KMS-11 (cell line): ENCODE measurements around the gene LHX5.
A peak's percentile ranks its signal among the peaks of the same experiment; 100 is the strongest.

ENCODE experiments used
- H2AFZ ChIP-seq: fragments of 200-600 bp; sonication (generic); 2 replicates; pipeline ENCODE4 v1.6.1; 2016; ENCODE audit warnings: antibody characterized with exemption, mixed run types, low read depth
- H3K27ac ChIP-seq: fragments of 200-600 bp; sonication (generic); 2 replicates; pipeline ENCODE4 v1.6.1; 2016; ENCODE audit warnings: mild to moderate bottlenecking, mixed run types
- H3K27me3 ChIP-seq: fragments of 200-600 bp; sonication (generic); 2 replicates; pipeline ENCODE4 v1.6.1; 2017; ENCODE audit warnings: mild to moderate bottlenecking, low read depth, mixed run types, moderate library complexity; ENCODE audit not compliant: insufficient read depth
- H3K36me3 ChIP-seq: fragments of 200-600 bp; sonication (generic); 2 replicates; pipeline ENCODE4 v1.6.1; 2017; ENCODE audit warnings: mild to moderate bottlenecking, mixed run types; ENCODE audit not compliant: insufficient read depth
- H3K4me1 ChIP-seq: fragments of 200-600 bp; sonication (generic); 2 replicates; pipeline ENCODE4 v1.6.1; 2016; ENCODE audit warnings: mild to moderate bottlenecking, low read depth, mixed run types; ENCODE audit not compliant: poor library complexity, severe bottlenecking
- H3K4me2 ChIP-seq: fragments of 200-600 bp; sonication (generic); 2 replicates; pipeline ENCODE4 v1.7.0; 2016; ENCODE audit warnings: mild to moderate bottlenecking, mixed run types
- H3K4me3 ChIP-seq: fragments of 200-600 bp; sonication (generic); IDR thresholded peaks from 2 replicates; pipeline ENCODE4 v1.6.1; 2017; ENCODE audit warnings: low read depth, low read length, mixed read lengths; ENCODE audit not compliant: insufficient read depth
- H3K79me2 ChIP-seq: fragments of 200-600 bp; sonication (generic); 2 replicates; pipeline ENCODE4 v1.6.1; 2016; ENCODE audit warnings: low read depth, mixed run types; ENCODE audit not compliant: insufficient read depth
- H3K9ac ChIP-seq: fragments of 200-600 bp; sonication (generic); 2 replicates; pipeline ENCODE4 v1.6.1; 2016; ENCODE audit warnings: mild to moderate bottlenecking, mixed run types
- H4K20me1 ChIP-seq: fragments of 200-600 bp; sonication (generic); 2 replicates; pipeline ENCODE4 v1.6.1; 2016; ENCODE audit warnings: mild to moderate bottlenecking, mixed run types; ENCODE audit not compliant: insufficient read depth
- TF ChIP-seq, protein P1 (sequence below): fragments of 200-600 bp; sonication (generic); conservative IDR thresholded peaks from 2 replicates; pipeline ENCODE4 v1.6.1; 2017; ENCODE audit warnings: low read depth, mild to moderate bottlenecking, antibody characterized with exemption, low read length, moderate library complexity, mixed read lengths

The LHX5 gene

DNA sequence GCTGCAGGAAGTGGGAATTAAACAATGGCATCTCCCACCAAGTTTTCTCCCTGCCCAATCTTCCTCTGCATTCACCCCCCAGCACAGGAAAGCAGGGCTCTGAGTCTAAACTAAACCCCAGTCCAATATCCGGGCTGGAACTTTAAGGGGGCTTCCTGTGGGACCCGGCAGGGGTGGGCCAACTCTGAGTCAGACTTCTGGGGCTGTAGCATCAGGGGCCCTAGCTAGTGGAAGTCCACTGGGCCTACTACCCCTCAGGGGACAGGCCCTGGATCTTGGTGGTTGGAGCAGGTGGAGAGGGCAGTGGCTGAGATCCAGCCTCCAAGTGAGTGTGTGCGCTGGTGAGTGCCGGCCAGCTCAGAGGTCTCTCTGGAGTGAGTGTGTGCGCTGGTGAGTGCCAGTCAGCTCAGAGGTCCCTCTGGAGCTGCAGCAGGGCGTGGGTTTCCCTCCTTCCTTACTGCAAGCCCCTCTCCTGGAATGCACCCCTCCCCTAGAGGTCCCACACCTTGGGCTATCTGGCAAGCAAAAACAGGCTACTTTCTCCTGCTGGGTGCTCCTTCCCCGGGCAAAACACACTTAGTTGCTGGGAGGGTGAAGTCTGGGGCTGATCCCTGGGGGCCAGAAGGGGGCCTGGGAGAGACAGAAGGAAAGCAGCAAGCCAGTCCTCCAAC is 5.6 kb upstream of the LHX5 start:
- Histone ChIP-seq H3K4me3 (no peak overlapping the region), H3K27ac (no peak overlapping the region), H3K4me2 (no peak overlapping the region), H3K36me3 (no peaks in the 10 kb centered on the region), H3K27me3 (peaks cover 2% of the 10 kb centered on the region; the same call in 1 of the 2 replicates), H3K4me1 (no peaks in the 10 kb centered on the region), H3K79me2 (no peaks in the 10 kb centered on the region), H3K9ac (no peak overlapping the region), H4K20me1 (no peaks in the 10 kb centered on the region), H2AFZ (no peak overlapping the region)
- TF ChIP-seq, protein P1, sequence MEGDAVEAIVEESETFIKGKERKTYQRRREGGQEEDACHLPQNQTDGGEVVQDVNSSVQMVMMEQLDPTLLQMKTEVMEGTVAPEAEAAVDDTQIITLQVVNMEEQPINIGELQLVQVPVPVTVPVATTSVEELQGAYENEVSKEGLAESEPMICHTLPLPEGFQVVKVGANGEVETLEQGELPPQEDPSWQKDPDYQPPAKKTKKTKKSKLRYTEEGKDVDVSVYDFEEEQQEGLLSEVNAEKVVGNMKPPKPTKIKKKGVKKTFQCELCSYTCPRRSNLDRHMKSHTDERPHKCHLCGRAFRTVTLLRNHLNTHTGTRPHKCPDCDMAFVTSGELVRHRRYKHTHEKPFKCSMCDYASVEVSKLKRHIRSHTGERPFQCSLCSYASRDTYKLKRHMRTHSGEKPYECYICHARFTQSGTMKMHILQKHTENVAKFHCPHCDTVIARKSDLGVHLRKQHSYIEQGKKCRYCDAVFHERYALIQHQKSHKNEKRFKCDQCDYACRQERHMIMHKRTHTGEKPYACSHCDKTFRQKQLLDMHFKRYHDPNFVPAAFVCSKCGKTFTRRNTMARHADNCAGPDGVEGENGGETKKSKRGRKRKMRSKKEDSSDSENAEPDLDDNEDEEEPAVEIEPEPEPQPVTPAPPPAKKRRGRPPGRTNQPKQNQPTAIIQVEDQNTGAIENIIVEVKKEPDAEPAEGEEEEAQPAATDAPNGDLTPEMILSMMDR: no peak

DNA sequence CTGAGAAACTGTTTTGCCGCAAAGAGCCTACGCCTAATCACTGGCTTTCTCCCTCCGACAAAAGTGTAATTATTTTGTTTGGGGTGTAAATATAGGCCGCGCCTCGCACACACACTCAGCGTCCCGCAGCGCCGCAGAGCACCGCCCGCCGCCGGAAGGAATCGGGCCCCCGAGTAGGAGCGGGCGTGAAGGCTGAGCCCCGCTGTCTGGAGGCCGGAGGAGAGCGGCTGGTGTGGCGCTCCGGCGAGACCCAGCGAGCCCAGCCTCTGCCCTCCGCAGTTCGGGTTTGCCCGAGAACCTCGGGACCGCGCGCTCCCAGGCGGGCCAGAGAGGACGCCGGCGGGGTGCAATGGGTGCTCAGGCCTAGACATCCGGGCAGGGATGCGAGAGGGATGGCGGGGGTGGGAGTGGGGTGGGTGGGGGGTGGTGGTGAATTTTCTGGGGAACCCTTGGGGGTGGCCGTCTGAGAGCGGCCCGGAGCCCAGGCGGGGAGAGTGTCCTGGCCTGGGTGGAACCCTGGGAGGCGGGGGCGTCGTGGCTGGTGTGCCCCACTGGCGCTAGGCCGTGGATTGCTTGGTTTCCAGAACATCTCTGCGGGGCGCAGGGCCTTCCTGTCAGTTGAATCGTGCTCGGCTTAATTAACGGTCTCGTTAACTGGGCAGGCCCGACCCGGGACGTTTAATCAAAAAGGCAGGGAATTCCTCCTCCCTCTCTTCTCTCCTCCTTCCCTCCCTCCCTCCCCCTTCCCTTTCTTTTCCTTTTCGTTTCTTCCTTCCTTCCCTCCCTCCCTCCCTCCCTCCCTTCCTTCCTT is 4.7 kb upstream of the LHX5 start:
- no peaks in the 10 kb centered on the region for H3K36me3 ChIP-seq
- H3K4me2 ChIP-seq: no peak overlapping the region
- no peaks in the 10 kb centered on the region for H3K4me1 ChIP-seq
- no peak overlapping the region for H3K9ac ChIP-seq
- TF ChIP-seq, protein P1: no peak
- H3K4me3 ChIP-seq: no peak overlapping the region
- H4K20me1 ChIP-seq: no peaks in the 10 kb centered on the region
- peaks cover 2% of the 10 kb centered on the region; the same call in 1 of the 2 replicates for H3K27me3 ChIP-seq
- no peak overlapping the region for H3K27ac ChIP-seq
- H2AFZ ChIP-seq: no peak overlapping the region
- no peaks in the 10 kb centered on the region for H3K79me2 ChIP-seq

DNA sequence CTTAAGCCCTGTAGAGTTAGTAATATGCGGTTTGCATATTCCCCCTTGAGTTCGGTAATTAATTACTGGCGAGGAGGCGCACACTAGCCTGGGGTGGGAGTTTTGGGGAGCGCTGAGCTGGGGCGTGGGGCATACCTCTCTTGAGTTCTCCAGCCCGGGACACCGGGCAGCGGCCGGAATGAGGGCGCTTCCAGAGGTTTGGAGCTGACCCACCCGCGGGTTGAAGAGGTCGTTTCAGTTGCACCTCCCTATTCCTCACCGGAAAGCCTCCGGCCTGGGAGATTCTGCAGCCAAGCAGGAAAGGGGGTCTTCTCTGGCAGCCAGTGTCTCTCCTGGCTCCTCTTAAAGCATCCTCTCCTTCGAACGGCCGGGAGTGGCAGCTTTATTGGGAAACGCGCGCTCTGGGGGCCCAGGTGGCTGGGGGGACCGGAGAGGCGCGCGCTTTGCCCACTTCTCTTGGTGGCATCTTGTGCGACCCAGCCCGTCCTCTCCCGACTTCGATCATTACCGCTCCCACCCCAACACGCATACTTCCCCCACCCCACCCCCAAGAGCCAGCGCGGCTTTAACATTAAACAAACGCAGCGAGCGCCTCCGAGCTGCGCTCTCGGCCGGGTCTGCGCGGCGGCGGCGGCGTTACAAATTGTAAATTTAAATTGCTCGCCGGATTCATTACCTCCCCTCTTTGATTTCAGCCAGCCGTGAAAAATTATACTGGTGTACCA is 3.9 kb upstream of the LHX5 start:
- H3K9ac ChIP-seq: no peak overlapping the region
- H2AFZ ChIP-seq: no peak overlapping the region
- H3K79me2 ChIP-seq: no peaks in the 10 kb centered on the region
- TF ChIP-seq, protein P1: no peak
- no peaks in the 10 kb centered on the region for H4K20me1 ChIP-seq
- H3K27me3 ChIP-seq: peaks cover 3% of the 10 kb centered on the region; the same call in 1 of the 2 replicates
- no peaks in the 10 kb centered on the region for H3K36me3 ChIP-seq
- H3K4me2 ChIP-seq: no peak overlapping the region
- no peaks in the 10 kb centered on the region for H3K4me1 ChIP-seq
- H3K4me3 ChIP-seq: no peak overlapping the region
- H3K27ac ChIP-seq: no peak overlapping the region

DNA sequence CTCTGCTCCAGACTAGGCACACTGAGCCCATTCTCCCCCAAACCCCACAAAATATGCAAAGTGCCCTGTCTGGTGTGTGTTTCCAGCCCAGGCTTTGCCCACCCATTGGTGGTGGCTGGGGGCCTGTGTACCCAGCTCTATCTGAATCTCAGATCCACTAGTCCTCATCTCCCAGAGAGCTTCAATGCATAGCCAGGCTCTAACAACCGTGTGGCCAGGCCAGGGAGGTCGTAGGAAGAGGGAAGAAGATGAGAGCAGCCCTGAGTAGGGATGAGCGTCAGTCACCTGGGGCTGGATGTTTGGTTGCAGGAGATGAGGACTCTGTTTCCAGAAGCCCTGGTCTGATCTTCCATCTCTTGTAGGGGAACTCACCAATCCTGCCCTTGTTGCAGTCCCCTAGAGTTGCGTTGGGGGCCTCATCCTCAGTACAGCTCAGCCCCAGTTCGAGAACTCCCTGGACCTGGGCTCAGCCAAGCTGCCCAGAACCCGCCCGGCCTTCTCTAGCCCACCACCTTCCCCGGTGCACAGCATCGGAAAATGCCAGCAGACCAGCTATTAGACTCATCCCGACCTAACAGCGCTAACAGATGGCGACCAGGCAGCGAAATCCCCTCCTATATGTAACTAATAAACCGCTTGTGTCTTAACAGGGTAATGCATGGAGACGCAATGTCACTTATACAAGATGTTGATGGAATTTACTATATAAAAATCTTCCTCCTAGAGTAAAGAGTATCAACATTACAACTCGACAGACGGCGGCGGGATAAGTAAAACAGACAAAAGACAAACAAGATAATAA is 3.2 kb upstream of the LHX5 start:
- Histone ChIP-seq H3K79me2 (no peaks in the 10 kb centered on the region), H3K27ac (no peak overlapping the region), H3K27me3 (peaks cover 8% of the 10 kb centered on the region; the same call in 1 of the 2 replicates), H4K20me1 (no peaks in the 10 kb centered on the region), H3K4me1 (no peaks in the 10 kb centered on the region), H3K4me3 (no peak overlapping the region), H3K9ac (no peak overlapping the region), H3K36me3 (no peaks in the 10 kb centered on the region), H2AFZ (no peak overlapping the region), H3K4me2 (0 out of 2 replicates have a peak overlapping the region, but pooled peaks have one; percentile 24)
- TF ChIP-seq, protein P1: no peak
